Nephron progenitor cell (in vitro differentiated cells): Measurements from ENCODE around the gene USP8.

Experiments used
- DNase-seq: peaks from one replicate; pipeline ENCODE4 v3.0.0; 2021
- H3K27ac Mint-ChIP-seq: 2 replicates; pipeline ENCODE4 v1.8.0; 2021; ENCODE audit warnings: mild to moderate bottlenecking, moderate library complexity, mixed read lengths
- H3K27me3 Mint-ChIP-seq: 2 replicates; pipeline ENCODE4 v1.8.0; 2021; ENCODE audit warnings: mild to moderate bottlenecking, low read depth, mixed read lengths; ENCODE audit not compliant: poor library complexity
- H3K36me3 Mint-ChIP-seq: 2 replicates; pipeline ENCODE4 v1.8.0; 2021; ENCODE audit warnings: low read depth, mixed read lengths
- H3K4me1 Mint-ChIP-seq: 2 replicates; pipeline ENCODE4 v1.8.0; 2021; ENCODE audit warnings: mixed read lengths
- H3K4me3 Mint-ChIP-seq: 2 replicates; pipeline ENCODE4 v1.8.0; 2021; ENCODE audit warnings: mild to moderate bottlenecking, moderate library complexity, mixed read lengths
- H3K9me3 Mint-ChIP-seq: 2 replicates; pipeline ENCODE4 v1.8.0; 2021; ENCODE audit warnings: mild to moderate bottlenecking, moderate library complexity, mixed read lengths
- TF ChIP-seq, protein P1 (sequence below): fragments of 200-600 bp; sonication (generic); IDR thresholded peaks from 2 replicates; pipeline ENCODE4 v1.5.0; 2021; ENCODE audit warnings: antibody characterized with exemption

Gene USP8

DNA sequence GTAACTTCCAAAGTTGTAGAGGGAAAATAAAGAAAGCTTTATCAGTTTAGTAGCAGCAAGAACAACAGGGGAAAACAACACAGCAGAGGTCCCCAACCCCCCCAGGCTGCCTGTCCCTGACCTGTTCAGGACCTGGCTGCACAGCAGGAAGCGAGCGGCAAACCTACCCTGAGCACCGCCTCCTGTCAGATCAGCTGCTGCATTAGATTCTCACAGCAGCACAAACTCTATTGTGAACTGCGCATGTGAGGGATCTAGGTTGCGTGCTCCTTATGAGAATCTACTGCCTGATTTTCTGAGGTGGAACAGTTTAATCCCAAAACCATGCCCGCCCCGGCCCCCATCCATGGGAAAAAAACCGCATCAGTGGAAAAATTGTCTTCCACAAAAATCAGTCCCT is 81.9 kb downstream of the USP8 start:
- DNase-seq: peak; percentile 29
- H3K36me3 Mint-ChIP-seq: peaks cover 18% of the 10 kb centered on the region
- H3K27me3 Mint-ChIP-seq: peaks cover 2% of the 10 kb centered on the region
- H3K4me1 Mint-ChIP-seq: peaks cover 19% of the 10 kb centered on the region
- TF ChIP-seq, protein P1, sequence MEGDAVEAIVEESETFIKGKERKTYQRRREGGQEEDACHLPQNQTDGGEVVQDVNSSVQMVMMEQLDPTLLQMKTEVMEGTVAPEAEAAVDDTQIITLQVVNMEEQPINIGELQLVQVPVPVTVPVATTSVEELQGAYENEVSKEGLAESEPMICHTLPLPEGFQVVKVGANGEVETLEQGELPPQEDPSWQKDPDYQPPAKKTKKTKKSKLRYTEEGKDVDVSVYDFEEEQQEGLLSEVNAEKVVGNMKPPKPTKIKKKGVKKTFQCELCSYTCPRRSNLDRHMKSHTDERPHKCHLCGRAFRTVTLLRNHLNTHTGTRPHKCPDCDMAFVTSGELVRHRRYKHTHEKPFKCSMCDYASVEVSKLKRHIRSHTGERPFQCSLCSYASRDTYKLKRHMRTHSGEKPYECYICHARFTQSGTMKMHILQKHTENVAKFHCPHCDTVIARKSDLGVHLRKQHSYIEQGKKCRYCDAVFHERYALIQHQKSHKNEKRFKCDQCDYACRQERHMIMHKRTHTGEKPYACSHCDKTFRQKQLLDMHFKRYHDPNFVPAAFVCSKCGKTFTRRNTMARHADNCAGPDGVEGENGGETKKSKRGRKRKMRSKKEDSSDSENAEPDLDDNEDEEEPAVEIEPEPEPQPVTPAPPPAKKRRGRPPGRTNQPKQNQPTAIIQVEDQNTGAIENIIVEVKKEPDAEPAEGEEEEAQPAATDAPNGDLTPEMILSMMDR: no peak
- H3K27ac Mint-ChIP-seq: peak overlapping the region; percentile 49
- H3K4me3 Mint-ChIP-seq: no peak overlapping the region
- H3K9me3 Mint-ChIP-seq: peaks cover 4% of the 10 kb centered on the region

- TF ChIP-seq, protein P1: no peak
- H3K27me3 Mint-ChIP-seq: peaks cover 4% of the 10 kb centered on the region
Measured at GRCh38 chr15:50513001-50513400, 88.8 kb downstream of the USP8 start.

DNA sequence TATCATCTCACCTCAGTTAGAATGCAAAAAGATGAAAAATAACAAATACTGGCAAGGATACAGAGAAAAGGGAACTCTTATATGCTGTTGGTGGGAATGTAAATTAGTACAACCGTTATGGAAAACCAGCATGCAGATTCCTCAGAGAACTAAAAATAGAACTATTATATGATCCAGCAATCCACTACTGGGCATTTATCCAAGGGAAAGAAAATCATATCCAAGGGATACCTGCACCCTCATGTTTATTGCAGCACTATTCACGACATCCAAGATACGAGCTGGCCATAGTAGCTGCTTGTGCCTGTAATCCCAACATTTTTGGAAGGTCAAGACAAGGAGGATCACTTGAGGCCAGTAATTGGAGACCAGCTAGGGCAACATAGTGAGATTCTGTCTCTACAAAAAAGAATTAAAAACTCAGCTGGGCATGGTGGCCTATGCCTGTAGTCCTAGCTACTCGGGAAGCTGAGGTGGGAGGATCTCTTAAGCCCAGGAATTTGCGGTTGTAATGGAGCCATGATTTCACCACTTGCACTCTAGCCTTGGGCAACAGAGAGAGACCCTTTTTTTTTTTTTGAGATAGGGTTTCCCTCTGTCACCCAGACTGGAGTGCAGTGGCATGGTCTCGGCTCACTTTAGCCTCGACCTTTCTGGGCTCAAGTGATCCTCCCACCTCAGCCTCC is 95.7 kb downstream of the USP8 start:
- no peak overlapping the region for H3K27ac Mint-ChIP-seq
- no peak for DNase-seq
- TF ChIP-seq, protein P1: no peak
- H3K4me3 Mint-ChIP-seq: no peak overlapping the region
- H3K9me3 Mint-ChIP-seq: peaks cover 31% of the 10 kb centered on the region
- peaks cover 5% of the 10 kb centered on the region for H3K36me3 Mint-ChIP-seq
- H3K27me3 Mint-ChIP-seq: no peaks in the 10 kb centered on the region
- H3K4me1 Mint-ChIP-seq: no peaks in the 10 kb centered on the region

More at GRCh38 chr15:50513001-50513400, 88.8 kb downstream of the USP8 start:
- no peak overlapping the region for H3K27ac Mint-ChIP-seq
- H3K9me3 Mint-ChIP-seq: peaks cover 20% of the 10 kb centered on the region
- no peaks in the 10 kb centered on the region for H3K36me3 Mint-ChIP-seq
- H3K4me3 Mint-ChIP-seq: no peak overlapping the region
- no peaks in the 10 kb centered on the region for H3K4me1 Mint-ChIP-seq
- no peak for DNase-seq

DNA sequence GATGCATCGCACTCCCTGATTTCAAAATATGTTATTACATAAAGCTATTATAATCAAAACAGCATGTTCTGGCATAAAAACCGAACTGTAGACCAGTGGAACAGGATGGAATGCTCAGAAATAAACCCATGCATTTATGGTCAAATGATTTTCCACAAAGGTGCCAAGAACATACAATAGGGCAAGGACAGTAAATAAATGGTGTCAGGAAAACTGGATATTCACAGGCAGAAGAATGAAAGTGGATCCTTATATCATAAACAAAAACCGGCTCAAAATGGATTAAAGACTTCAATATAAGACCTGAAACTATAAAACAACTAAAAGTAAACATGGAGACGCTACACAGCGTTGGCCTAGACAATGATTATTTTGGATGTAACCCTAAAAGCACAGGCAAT is 99.6 kb downstream of the USP8 start:
- Mint-ChIP-seq H3K4me1 (no peaks in the 10 kb centered on the region), H3K36me3 (no peaks in the 10 kb centered on the region), H3K27ac (no peak overlapping the region), H3K27me3 (no peaks in the 10 kb centered on the region), H3K9me3 (peaks cover 7% of the 10 kb centered on the region), H3K4me3 (no peak overlapping the region)
- TF ChIP-seq, protein P1: no peak
- no peak for DNase-seq

DNA sequence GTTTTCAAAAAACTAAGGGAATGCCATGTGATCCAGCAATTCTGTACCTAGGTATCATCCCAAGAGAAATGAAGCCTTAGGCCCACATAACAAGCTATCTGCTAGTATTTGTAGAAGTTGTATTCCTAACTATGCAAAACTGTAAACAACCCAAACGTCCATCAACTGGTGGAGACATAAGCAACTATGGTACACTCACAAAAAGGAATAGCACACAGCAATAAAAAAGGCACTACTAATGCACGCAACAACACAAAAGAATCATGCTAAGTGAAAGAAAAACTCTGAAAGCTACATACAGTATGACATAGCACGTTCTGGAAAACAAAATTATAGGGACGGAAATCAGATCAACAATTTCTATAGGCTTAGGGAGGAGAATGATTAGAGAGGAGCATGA is 107.0 kb downstream of the USP8 start:
- TF ChIP-seq, protein P1: no peak
- H3K27me3 Mint-ChIP-seq: peaks cover 7% of the 10 kb centered on the region
- H3K4me3 Mint-ChIP-seq: no peak overlapping the region
- peak overlapping the region; percentile 26 for H3K27ac Mint-ChIP-seq
- no peak for DNase-seq
- H3K4me1 Mint-ChIP-seq: no peaks in the 10 kb centered on the region
- peaks cover 5% of the 10 kb centered on the region for H3K9me3 Mint-ChIP-seq
- H3K36me3 Mint-ChIP-seq: peaks cover 11% of the 10 kb centered on the region

- peaks cover 7% of the 10 kb centered on the region for H3K27me3 Mint-ChIP-seq
- TF ChIP-seq, protein P1: no peak
- peaks cover 11% of the 10 kb centered on the region for H3K36me3 Mint-ChIP-seq
- H3K4me1 Mint-ChIP-seq: no peaks in the 10 kb centered on the region
- peaks cover 5% of the 10 kb centered on the region for H3K9me3 Mint-ChIP-seq
- DNase-seq: no peak
- H3K27ac Mint-ChIP-seq: peak overlapping the region; percentile 74
- no peak overlapping the region for H3K4me3 Mint-ChIP-seq
Measured at GRCh38 chr15:50531766-50532165, 107.6 kb downstream of the USP8 start.
